GM12878 (cell line): ENCODE results near the gene SSR2. TPM values are rescaled to one million over a fixed set of nuclear protein-coding genes. Genes with fewer than 3 reads are reported as not detected.

ENCODE experiments used
- ATAC-seq: fragments of 200-7000 bp; cut with Tn5 transposase; 3 replicates; pipeline ENCODE4 v1.9.1; 2020; ENCODE audit warnings: mild to moderate bottlenecking, moderate library complexity
- BruUV-seq: library from RNA; stranded (reverse); fragments of 400-500 nt; replicated peaks from 2 replicates; lab custom pipeline; 2021; lab: Mats Ljungman, UMichigan
- CTCF ChIA-PET: fragments of 300-600 bp; sonication (Branson Sonifier 250); formaldehyde crosslinking; extraction: SDS; loops from one replicate; lab custom pipeline; 2021; ENCODE audit warnings: inconsistent platforms; lab: Yijun Ruan, JAX
- POLR2A ChIA-PET: fragments of 350-600 bp; formaldehyde crosslinking; extraction: SDS; loops from one replicate; lab custom pipeline; 2021; ENCODE audit warnings: inconsistent platforms; lab: Charles Lee
- RAD21 ChIA-PET: fragments of 300-600 bp; sonication (Branson Sonifier 250); formaldehyde crosslinking; loops from one replicate; lab custom pipeline; 2023; ENCODE audit warnings: antibody characterized with exemption; ENCODE audit not compliant: unreplicated experiment; lab: Charles Lee
- SMC1A ChIA-PET: fragments of 300-600 bp; sonication (Branson Sonifier 250); formaldehyde crosslinking; loops from one replicate; lab custom pipeline; 2023; ENCODE audit not compliant: unreplicated experiment, uncharacterized antibody; lab: Charles Lee
- DNase-seq: peaks from one replicate; pipeline ENCODE4 v3.0.0-alpha.2; 2011; ENCODE audit warnings: low read depth, low spot score
- FAIRE-seq: peaks from 3 replicates; lab custom pipeline; 2011; peaks lifted over from hg19 to GRCh38; lab: Jason Lieb, UNC
- H2AFZ ChIP-seq: 2 replicates; pipeline ENCODE4 v1.6.0; 2011; ENCODE audit warnings: low read depth, low read length, control low read depth; ENCODE audit not compliant: control insufficient read depth
- H3K27ac ChIP-seq: 2 replicates; pipeline ENCODE4 v1.5.1; 2011; ENCODE audit warnings: control low read depth; ENCODE audit not compliant: control insufficient read depth, insufficient read depth
- H3K27me3 ChIP-seq, 2 experiments: replicated peaks in 1 of 2; 2 replicates each; pipeline versions ENCODE4 v1.6.0 to v1.6.1; 2011; ENCODE audit warnings: low read length in 1 of 2; ENCODE audit not compliant: control insufficient read depth in 2 of 2, insufficient read depth in 2 of 2
- H3K36me3 ChIP-seq, 2 experiments: 2 replicates each; pipeline ENCODE4 v1.5.1; 2011; ENCODE audit warnings: low read length in 1 of 2; ENCODE audit not compliant: control insufficient read depth in 2 of 2, insufficient read depth in 2 of 2
- H3K4me1 ChIP-seq: 2 replicates; pipeline ENCODE4 v1.6.1; 2011; ENCODE audit warnings: mild to moderate bottlenecking, low read length, moderate library complexity, mixed read lengths; ENCODE audit not compliant: control insufficient read depth, insufficient read depth
- H3K4me2 ChIP-seq: 2 replicates; pipeline ENCODE4 v1.6.0; 2011; ENCODE audit warnings: control low read depth; ENCODE audit not compliant: control insufficient read depth, insufficient read depth
- H3K4me3 ChIP-seq: fragments of 200-600 bp; sonication (generic); 2 replicates; pipeline ENCODE4 v1.5.1; 2016
- H3K79me2 ChIP-seq: 2 replicates; pipeline ENCODE4 v1.6.0; 2011; ENCODE audit warnings: low read length; ENCODE audit not compliant: control insufficient read depth, insufficient read depth
- H3K9ac ChIP-seq: 2 replicates; pipeline ENCODE4 v1.8.0; 2011; ENCODE audit warnings: low read length, control low read depth, mixed read lengths; ENCODE audit not compliant: control insufficient read depth, insufficient read depth
- H3K9me3 ChIP-seq: replicated peaks from 3 replicates; pipeline ENCODE4 v1.5.1; 2011; ENCODE audit warnings: mild to moderate bottlenecking, low read length; ENCODE audit not compliant: control insufficient read depth, insufficient read depth
- H4K20me1 ChIP-seq: 2 replicates; pipeline ENCODE4 v1.6.0; 2011; ENCODE audit not compliant: control insufficient read depth, insufficient read depth
- POLR2A ChIP-seq: IDR thresholded peaks from 2 replicates; pipeline ENCODE4 v1.6.1; 2011; ENCODE audit warnings: low read depth, mild to moderate bottlenecking, low read length
- WGBS: methylation state at CpG from one replicate; pipeline ENCODE4 v1.1.6; 2016; ENCODE audit warnings: low lambda C conversion rate; ENCODE audit not compliant: insufficient replicate concordance, insufficient coverage; ENCODE audit errors: missing lambda C conversion rate; 5-methylcytosine and 5-hydroxymethylcytosine counted together
- in situ Hi-C: fragments of 300-500 bp; cut with MboI; formaldehyde crosslinking; loops from 9 replicates; pipeline ENCODE4 v1.14.3; 2018; ENCODE audit warnings: mixed read lengths
- intact Hi-C: fragments of 100-400 bp; cut with micrococcal nuclease; formaldehyde crosslinking; loops from one replicate; pipeline ENCODE4 v1.14.2; 2022; ENCODE audit not compliant: unreplicated experiment
- polyA plus RNA-seq, 11 experiments: library from polyadenylated mRNA; depleted of rRNA in 4 of 11; unstranded in 6 of 11; stranded (reverse) in 5 of 11; fragments of >200 nt; fragmentation: Nextera tagmentation in 4 of 11; fragmentation: Illumina TruSeq in 1 of 11; extraction: Ambion mirVana in 4 of 11; extraction: Trizol in 1 of 11; gene quantifications; 1 replicate in 1 of 11; 2 replicates in 10 of 11; pipeline versions ENCODE4 v1.2.1 to v1.2.3, GENCODE V29; 2011 to 2016; ENCODE audit warnings: inconsistent platforms in 2 of 11, missing spikeins in 2 of 11, low read depth in 1 of 11
- total RNA-seq, 4 experiments: library from RNA; depleted of rRNA in 3 of 4; stranded (reverse); fragments of >200 nt in 3 of 4; fragmentation: Illumina TruSeq in 1 of 4; extraction: Trizol in 1 of 4; gene quantifications; 2 replicates each; pipeline versions ENCODE4 v1.2.1 to v1.2.3, GENCODE V29; 2013 to 2021
- TF ChIP-seq, protein P1 (sequence below): IDR thresholded peaks from 2 replicates; pipeline ENCODE4 v1.6.1; 2011; ENCODE audit warnings: borderline replicate concordance, low read depth, mild to moderate bottlenecking, moderate library complexity, mixed read lengths, low read length; ENCODE audit not compliant: insufficient read depth; ENCODE audit errors: extremely low read length

SSR2 gene
- total and polyA plus RNA-seq, 10 of the 15 experiments (the other 5 are each of a cell fraction or from before 2014, with no cell fraction given): 207 to 553 (median 315) TPM

DNA sequence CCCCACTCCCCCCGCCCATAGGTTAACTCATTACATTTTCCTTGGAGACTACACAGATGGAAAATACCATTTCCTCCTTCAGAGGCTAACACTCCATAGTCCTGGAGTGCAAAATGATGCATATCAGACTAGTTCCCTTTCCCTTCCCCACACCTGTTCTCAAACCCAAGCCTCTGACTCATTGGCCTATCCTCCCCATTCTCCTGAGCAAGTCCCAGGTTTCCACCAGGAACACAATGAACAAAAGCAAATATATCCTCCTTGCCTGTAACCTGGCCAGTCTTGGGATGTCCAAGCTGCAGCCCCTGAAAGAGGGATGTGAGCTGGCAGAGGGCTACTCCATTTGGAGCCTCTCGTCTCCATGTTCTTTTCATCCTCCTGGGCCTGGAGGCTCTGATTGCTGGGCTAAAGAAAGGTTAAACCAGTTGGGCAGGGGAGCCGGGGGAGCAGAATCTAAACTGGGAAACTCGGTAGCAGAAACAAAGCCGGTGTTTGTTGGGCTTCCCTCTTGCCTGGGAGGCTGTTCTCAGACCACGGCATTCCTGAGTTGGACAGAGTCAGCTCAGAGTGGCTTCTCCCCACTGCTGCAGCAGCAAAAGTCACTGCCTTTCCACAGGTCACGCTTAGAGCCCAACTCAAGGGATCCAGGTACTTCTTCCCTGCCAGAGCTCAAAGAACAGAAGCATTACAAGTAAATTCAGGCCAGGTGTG is 13.9 kb downstream of the SSR2 start:
- Histone ChIP-seq H3K36me3 (peaks cover 13 to 15% of the 10 kb centered on the region in 2 experiments), H3K27me3 (no peaks in the 10 kb centered on the region), H3K79me2 (no peaks in the 10 kb centered on the region), H3K9ac (no peak overlapping the region), H3K27ac (no peak overlapping the region), H3K4me2 (no peak overlapping the region), H3K4me3 (no peak overlapping the region), H4K20me1 (no peaks in the 10 kb centered on the region), H3K9me3 (no peaks in the 10 kb centered on the region), H3K4me1 (peaks cover 3% of the 10 kb centered on the region), H2AFZ (no peak overlapping the region)
- in situ Hi-C loops: no loop called here
- intact Hi-C loops: no loop called here
- ATAC-seq: no peak
- FAIRE-seq: no peak
- BruUV-seq: no TSS peak
- ChIA-PET SMC1A (interaction anchor here (1.9 kb wide), 1 partner anchor 17 kb away, joined by 6 read pairs; no protein-coding TSS in a partner anchor), POLR2A (interaction anchor here (1.2 kb wide), 1 partner anchor 62 kb away, joined by 3 read pairs; no protein-coding TSS in a partner anchor), CTCF (interaction anchor here (0.9 to 2.6 kb wide), 2 partner anchors 59 to 125 kb away, joined by 4 to 13 read pairs; no protein-coding TSS in a partner anchor), RAD21 (no interaction called here)
- WGBS: 97% methylated on average over 7 of the region's 7 CpGs
- DNase-seq: no peak
- TF ChIP-seq POLR2A: peak; percentile 14; the same call in 1 of the 2 replicates
- TF ChIP-seq, protein P1, sequence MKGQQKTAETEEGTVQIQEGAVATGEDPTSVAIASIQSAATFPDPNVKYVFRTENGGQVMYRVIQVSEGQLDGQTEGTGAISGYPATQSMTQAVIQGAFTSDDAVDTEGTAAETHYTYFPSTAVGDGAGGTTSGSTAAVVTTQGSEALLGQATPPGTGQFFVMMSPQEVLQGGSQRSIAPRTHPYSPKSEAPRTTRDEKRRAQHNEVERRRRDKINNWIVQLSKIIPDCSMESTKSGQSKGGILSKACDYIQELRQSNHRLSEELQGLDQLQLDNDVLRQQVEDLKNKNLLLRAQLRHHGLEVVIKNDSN: no peak
